Superior temporal gyrus (tissue), 1 donor: ENCODE data around the gene IGF1R.

ENCODE experiments used
- DNase-seq: peaks from one replicate; pipeline ENCODE4 v3.0.0-alpha.2; 2016; ENCODE audit errors: extremely low spot score

Gene IGF1R

DNA sequence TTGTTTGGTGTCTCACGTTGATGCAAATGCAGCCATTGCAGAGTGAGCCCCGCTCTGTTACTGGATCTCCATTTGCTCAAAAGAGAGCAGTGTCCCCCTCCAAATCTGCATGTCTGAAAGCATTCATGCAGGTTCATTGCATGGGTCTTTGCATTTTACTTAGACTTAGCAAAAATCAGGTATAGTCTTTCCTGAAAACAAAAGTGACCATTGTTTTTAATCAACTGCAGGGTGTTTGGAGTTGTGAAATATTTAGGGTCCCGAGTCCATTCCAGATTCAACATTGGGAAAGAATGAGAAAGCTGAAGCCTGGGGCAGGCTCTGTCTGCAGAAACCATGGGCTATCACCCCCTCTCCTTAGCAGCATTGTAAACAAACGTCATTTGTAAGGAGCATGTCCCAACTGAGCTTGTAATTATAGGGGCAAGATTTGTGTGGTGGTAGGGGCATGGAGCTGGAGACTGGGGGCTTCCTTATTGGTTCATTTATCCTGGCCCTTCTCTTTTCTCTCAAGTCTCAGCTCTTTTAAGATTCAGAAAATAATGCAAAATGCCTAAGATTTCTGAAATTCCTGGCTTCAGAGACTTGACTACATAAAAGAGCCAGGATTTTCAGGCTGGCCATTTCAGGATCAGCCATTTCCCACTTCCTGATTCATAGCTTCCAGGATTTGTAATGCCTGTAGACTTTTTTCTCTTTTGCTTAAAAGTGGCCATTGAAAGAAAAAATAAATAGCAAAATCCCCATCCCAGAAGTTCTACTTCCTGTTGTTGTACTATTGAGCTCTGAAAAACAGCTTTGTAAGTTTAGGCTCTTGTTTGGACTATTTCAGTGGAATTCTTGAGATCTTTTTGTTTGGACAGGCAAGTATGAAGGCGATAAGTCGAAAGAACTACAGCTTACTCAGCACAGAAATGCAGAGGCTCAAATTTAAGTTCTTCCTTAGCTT is 23.0 kb downstream of the IGF1R start:
- no peak for DNase-seq

GRCh38 chr15:98673133-98673532 is 24.8 kb downstream of the IGF1R start:
- DNase-seq = no peak

DNA sequence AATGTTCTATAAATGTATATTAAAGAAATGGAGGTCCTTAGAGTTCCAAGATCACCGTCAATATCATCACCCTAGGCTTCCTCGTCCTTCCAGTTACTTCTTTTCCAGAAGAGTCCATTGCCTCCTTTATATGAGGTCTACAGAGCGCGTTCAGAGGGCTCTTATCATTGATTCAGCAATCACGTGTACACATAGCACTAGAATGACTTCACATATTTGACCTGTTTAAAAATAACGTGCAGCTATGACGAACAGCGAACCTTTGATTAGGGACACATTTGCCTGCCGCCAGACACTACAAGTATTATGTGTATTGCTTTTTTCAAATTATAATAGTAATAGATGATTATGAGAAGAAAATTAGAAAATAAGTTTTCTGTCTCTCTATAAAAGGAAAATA is 26.0 kb downstream of the IGF1R start:
- no peak for DNase-seq

- DNase-seq = no peak
Measured at GRCh38 chr15:98676586-98677270, 28.4 kb downstream of the IGF1R start.

- no peak for DNase-seq
Measured at GRCh38 chr15:98677345-98678059, 29.2 kb downstream of the IGF1R start.

- DNase-seq = no peak
Measured at GRCh38 chr15:98678484-98678883, 30.1 kb downstream of the IGF1R start.

- no peak for DNase-seq
Measured at GRCh38 chr15:98681061-98681460, 32.7 kb downstream of the IGF1R start.

DNA sequence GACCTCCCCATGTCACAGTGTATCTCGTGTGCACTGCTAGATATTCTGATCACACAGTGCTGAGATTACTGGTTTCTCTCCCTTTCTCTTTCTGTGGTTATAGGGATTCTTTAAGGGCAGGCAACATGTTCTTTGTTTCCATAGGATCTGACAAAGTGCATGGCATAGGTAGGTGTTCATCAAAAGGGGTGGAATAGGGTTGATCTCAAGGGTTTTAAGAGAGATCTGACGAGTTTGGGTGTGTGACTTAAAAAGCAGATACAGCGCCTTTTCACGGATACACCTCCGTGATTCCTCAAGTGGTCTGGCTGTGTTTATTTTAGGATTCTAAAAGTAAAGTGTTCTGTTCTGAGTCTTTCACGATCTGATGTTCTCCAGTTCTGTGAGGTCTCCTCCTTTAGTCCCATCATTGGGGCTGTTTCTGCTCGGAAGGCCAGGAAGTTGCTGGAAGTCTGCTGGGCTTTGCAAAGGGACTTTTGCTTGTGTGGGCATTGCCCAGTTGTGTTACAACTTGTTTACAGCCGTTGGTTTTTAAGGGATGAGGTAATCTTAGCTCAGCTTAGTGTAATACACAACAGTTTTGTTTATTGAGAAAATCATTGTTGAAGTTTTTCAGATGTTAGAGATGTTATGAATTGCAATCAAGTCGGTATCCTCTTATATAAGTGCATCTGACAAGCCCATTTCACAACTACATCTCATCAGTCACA is 34.8 kb downstream of the IGF1R start:
- no peak for DNase-seq

DNA sequence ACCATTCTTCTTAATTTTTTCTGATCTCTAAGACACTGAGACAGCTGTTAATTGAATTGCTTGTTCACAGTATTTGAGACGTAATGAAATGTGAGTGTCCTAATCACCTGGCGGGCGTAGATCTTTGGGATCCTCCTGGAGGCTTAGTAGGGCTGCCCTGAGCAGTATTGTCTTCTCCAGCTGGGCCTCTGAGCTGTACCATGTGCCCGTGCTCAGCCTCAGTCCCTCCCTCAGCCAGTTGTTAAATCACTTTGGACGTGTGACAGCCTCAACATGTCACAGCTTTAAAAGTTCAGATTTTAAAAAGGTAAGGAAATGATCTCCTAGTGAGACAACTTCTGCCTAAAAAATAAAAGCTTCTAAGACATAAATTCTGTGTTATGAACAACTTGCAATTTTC is 35.5 kb downstream of the IGF1R start:
- DNase-seq = no peak

DNA sequence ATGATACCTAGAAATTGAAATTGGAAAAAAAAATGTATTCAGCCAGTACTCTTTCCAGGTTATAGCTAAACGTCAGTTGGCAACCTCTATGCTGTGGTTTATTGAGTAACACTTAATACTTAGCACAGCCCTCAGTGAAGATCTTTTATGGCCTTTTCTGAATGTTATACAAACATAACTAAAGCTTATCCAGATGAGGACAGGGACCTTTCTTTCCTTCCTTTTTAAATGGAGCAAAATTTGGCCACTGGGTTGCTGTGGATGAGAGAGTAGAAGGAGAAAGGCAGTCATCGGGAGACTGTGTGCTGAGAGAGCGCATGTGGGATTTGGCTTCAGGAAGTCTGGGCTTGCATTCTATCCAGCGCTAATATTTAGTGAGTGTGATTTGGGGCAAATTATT is 36.1 kb downstream of the IGF1R start:
- no peak for DNase-seq

DNA sequence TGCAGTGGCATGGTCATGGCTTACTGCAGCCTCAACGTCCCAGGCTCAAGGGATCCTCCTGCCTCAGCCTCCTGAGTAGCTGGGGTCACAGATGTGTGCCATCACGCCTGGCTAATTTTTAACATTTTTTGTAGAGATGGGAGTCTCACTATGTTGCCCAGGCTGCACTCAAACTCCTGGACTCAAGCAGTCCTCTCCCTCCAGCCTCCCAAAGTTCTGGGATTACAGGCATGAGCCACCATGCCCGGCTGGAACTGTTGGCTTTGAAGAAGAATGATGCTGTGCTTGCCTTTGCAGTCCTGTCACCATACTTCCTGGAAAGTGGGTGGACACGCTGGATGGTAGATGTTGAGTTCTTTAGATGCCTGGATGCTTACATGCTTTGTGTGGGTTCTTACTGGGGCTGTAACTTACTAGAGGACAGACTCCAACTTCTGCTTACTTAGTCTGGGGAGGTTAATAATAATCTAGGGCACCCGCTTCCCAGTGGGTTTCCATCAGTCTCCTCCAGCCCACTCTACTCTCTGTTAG is 36.7 kb downstream of the IGF1R start:
- no peak for DNase-seq

GRCh38 chr15:98686983-98687382 is 38.6 kb downstream of the IGF1R start:
- no peak for DNase-seq

- no peak for DNase-seq
Measured at GRCh38 chr15:98689431-98689861, 41.1 kb downstream of the IGF1R start.

GRCh38 chr15:98690272-98690950 is 42.1 kb downstream of the IGF1R start:
- DNase-seq = no peak

DNA sequence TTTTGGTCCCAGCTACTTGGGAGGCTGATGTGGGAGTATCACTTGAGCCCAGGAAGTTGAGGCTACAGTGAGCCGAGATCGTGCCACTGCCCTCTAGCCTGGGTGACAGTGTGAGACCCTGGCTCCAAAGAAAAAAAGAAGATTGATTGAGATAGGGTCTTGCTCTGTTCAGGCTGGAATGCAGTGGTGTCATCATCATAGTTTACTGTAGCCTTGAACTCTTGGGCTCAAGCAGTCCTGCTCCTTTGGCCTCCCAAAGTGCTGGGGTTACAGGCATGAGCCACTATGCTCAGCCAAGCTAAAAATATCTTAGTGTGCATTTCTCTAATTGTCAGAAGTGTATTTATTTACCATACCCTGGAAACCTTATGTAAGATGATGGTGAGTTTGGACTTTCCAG is 43.9 kb downstream of the IGF1R start:
- no peak for DNase-seq

- DNase-seq = no peak
Measured at GRCh38 chr15:98694161-98694560, 45.8 kb downstream of the IGF1R start.

- no peak for DNase-seq
Measured at GRCh38 chr15:98698792-98699191, 50.5 kb downstream of the IGF1R start.

DNA sequence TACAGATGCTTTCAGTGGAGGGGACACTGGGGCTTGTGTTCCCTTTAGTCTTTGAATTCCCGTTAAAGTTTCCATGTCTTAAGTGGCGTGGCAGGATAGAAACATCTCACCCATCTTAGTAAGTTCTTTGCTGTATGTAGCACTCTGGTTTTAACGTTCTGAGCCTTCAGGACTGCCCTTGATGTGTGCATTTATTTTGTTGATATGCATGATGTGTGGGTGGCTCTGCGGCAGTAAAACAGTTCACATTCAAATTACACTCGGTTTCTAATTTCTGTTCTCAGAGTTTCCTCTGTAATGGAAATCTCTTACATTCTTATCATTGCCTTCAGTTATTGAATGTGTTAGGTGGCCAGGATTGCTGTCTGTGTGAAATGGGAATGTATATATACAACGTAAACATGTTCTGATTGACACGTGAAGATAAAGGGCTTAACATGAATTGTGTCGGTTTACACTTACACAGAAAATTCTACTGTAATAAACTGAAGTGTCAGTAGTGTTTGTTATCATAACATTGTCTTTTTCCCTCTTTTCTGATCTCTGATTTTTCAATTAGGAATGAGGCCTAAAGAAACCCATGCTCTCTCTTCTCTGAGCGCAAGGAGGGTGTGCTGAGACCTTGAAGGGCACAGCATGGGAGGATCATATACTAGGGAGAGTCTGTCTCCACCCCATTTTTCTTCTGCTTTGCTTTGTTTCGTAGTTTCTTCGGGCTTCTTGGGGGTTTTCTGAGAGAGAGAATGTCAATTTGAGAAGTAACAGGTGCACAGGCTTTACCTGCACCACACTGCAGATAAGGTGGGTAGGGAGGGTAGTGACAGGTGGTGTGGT is 51.5 kb downstream of the IGF1R start:
- DNase-seq = no peak

GRCh38 chr15:98700519-98700918 is 52.2 kb downstream of the IGF1R start:
- no peak for DNase-seq

- no peak for DNase-seq
Measured at GRCh38 chr15:98703126-98703685, 54.9 kb downstream of the IGF1R start.
